ENCODE results near the gene SMCO2. TPM values are rescaled to one million over a fixed set of nuclear protein-coding genes. Genes with fewer than 3 reads are reported as not detected.

Gene SMCO2
- total and polyA plus RNA-seq, 5 donors, result 0.14 to 0.28 TPM; not detected in 3

- intact Hi-C loops (cut with DNase I), result no loop called here
- H3K4me1 ChIP-seq (ENCODE audit: control insufficient read depth, insufficient read depth, low read length), result no peaks in the 10 kb centered on the region
- H3K9me3 ChIP-seq (ENCODE audit: control insufficient read depth, low read length), result no peaks in the 10 kb centered on the region
- 95% methylated on average over 4 of the region's 4 CpGs for WGBS
- H3K27ac ChIP-seq (ENCODE audit: low read length), result no peak overlapping the region
- no peak for DNase-seq
- H3K4me3 ChIP-seq (ENCODE audit: low read length), result no peak overlapping the region
- no peaks in the 10 kb centered on the region for H3K27me3 ChIP-seq (ENCODE audit: control insufficient read depth, insufficient read depth)
- no peak for ATAC-seq
Measured at GRCh38 chr12:27472604-27473003, 26.1 kb downstream of the SMCO2 start.

GRCh38 chr12:27474344-27474743 is 27.8 kb downstream of the SMCO2 start:
- intact Hi-C loops (cut with DNase I), result no loop called here

GRCh38 chr12:27477049-27477448 is 30.5 kb downstream of the SMCO2 start:
- intact Hi-C loops (cut with DNase I), result no loop called here
- H3K9me3 ChIP-seq (ENCODE audit: control insufficient read depth, low read length), result no peaks in the 10 kb centered on the region
- H3K27ac ChIP-seq (ENCODE audit: low read length), result no peak overlapping the region
- H3K4me3 ChIP-seq (ENCODE audit: low read length), result no peak overlapping the region
- H3K27me3 ChIP-seq (ENCODE audit: control insufficient read depth, insufficient read depth), result no peaks in the 10 kb centered on the region
- H3K4me1 ChIP-seq (ENCODE audit: control insufficient read depth, insufficient read depth, low read length), result no peaks in the 10 kb centered on the region
- DNase-seq, result no peak
- ATAC-seq, result no peak

More at GRCh38 chr12:27474344-27474743, 27.8 kb downstream of the SMCO2 start:
- no peak for DNase-seq
- Histone ChIP-seq H3K27ac (ENCODE audit: low read length) (no peak overlapping the region), H3K27me3 (ENCODE audit: control insufficient read depth, insufficient read depth) (no peaks in the 10 kb centered on the region), H3K4me3 (ENCODE audit: low read length) (no peak overlapping the region), H3K4me1 (ENCODE audit: control insufficient read depth, insufficient read depth, low read length) (no peaks in the 10 kb centered on the region), H3K9me3 (ENCODE audit: control insufficient read depth, low read length) (no peaks in the 10 kb centered on the region)
- 43% methylated on average over 3 of the region's 3 CpGs for WGBS
- no peak for ATAC-seq

- Histone ChIP-seq H3K4me3 (ENCODE audit: low read length) (no peak overlapping the region), H3K27ac (ENCODE audit: low read length) (no peak overlapping the region), H3K9me3 (ENCODE audit: control insufficient read depth, low read length) (no peaks in the 10 kb centered on the region), H3K27me3 (ENCODE audit: control insufficient read depth, insufficient read depth) (no peaks in the 10 kb centered on the region), H3K4me1 (ENCODE audit: control insufficient read depth, insufficient read depth, low read length) (no peaks in the 10 kb centered on the region)
- DNase-seq (no peak), ATAC-seq (no peak)
- intact Hi-C loops (cut with DNase I), result no loop called here
Measured at GRCh38 chr12:27478949-27479348, 32.4 kb downstream of the SMCO2 start.

- no peaks in the 10 kb centered on the region for H3K4me1 ChIP-seq (ENCODE audit: control insufficient read depth, insufficient read depth, low read length)
- 86% methylated on average over 1 of the region's 1 CpG for WGBS
- no peak for DNase-seq
- no peak for ATAC-seq
- no peak overlapping the region for H3K27ac ChIP-seq (ENCODE audit: low read length)
- no peaks in the 10 kb centered on the region for H3K27me3 ChIP-seq (ENCODE audit: control insufficient read depth, insufficient read depth)
- no peaks in the 10 kb centered on the region for H3K9me3 ChIP-seq (ENCODE audit: control insufficient read depth, low read length)
- H3K4me3 ChIP-seq (ENCODE audit: low read length), result no peak overlapping the region
- intact Hi-C loops (cut with DNase I), result no loop called here
Measured at GRCh38 chr12:27480016-27480415, 33.5 kb downstream of the SMCO2 start.

GRCh38 chr12:27486961-27487360 is 40.4 kb downstream of the SMCO2 start:
- no peak for ATAC-seq
- Histone ChIP-seq H3K27ac (ENCODE audit: low read length) (no peak overlapping the region), H3K4me3 (ENCODE audit: low read length) (no peak overlapping the region), H3K4me1 (ENCODE audit: control insufficient read depth, insufficient read depth, low read length) (no peaks in the 10 kb centered on the region), H3K27me3 (ENCODE audit: control insufficient read depth, insufficient read depth) (no peaks in the 10 kb centered on the region), H3K9me3 (ENCODE audit: control insufficient read depth, low read length) (no peaks in the 10 kb centered on the region)
- DNase-seq, result no peak
- intact Hi-C loops (cut with DNase I), result no loop called here

- Histone ChIP-seq H3K27me3 (ENCODE audit: control insufficient read depth, insufficient read depth) (no peaks in the 10 kb centered on the region), H3K4me3 (ENCODE audit: low read length) (no peak overlapping the region), H3K9me3 (ENCODE audit: control insufficient read depth, low read length) (no peaks in the 10 kb centered on the region), H3K4me1 (ENCODE audit: control insufficient read depth, insufficient read depth, low read length) (no peaks in the 10 kb centered on the region), H3K27ac (ENCODE audit: low read length) (no peak overlapping the region)
- 77% methylated on average over 5 of the region's 5 CpGs for WGBS
- ATAC-seq (no peak), DNase-seq (no peak)
- intact Hi-C loops (cut with DNase I), result no loop called here
Measured at GRCh38 chr12:27488479-27488878, 41.9 kb downstream of the SMCO2 start.

GRCh38 chr12:27491226-27491625 is 44.7 kb downstream of the SMCO2 start:
- intact Hi-C loops (cut with DNase I), result no loop called here
- Histone ChIP-seq H3K27ac (ENCODE audit: low read length) (no peak overlapping the region), H3K27me3 (ENCODE audit: control insufficient read depth, insufficient read depth) (no peaks in the 10 kb centered on the region), H3K4me1 (ENCODE audit: control insufficient read depth, insufficient read depth, low read length) (no peaks in the 10 kb centered on the region), H3K9me3 (ENCODE audit: control insufficient read depth, low read length) (no peaks in the 10 kb centered on the region), H3K4me3 (ENCODE audit: low read length) (no peak overlapping the region)
- 89% methylated on average over 2 of the region's 2 CpGs for WGBS
- no peak for ATAC-seq
- DNase-seq, result no peak

- no peaks in the 10 kb centered on the region for H3K4me1 ChIP-seq (ENCODE audit: control insufficient read depth, insufficient read depth, low read length)
- H3K27me3 ChIP-seq (ENCODE audit: control insufficient read depth, insufficient read depth), result no peaks in the 10 kb centered on the region
- intact Hi-C loops (cut with DNase I), result no loop called here
- H3K4me3 ChIP-seq (ENCODE audit: low read length), result no peak overlapping the region
- no peaks in the 10 kb centered on the region for H3K9me3 ChIP-seq (ENCODE audit: control insufficient read depth, low read length)
- no peak overlapping the region for H3K27ac ChIP-seq (ENCODE audit: low read length)
- ATAC-seq (no peak), DNase-seq (no peak)
- 76% methylated on average over 6 of the region's 6 CpGs for WGBS
Measured at GRCh38 chr12:27493260-27493940, 46.9 kb downstream of the SMCO2 start.

GRCh38 chr12:27497446-27497845 is 50.9 kb downstream of the SMCO2 start:
- DNase-seq, result no peak
- no peak for ATAC-seq
- 94% methylated on average over 3 of the region's 3 CpGs for WGBS
- no peaks in the 10 kb centered on the region for H3K4me1 ChIP-seq (ENCODE audit: control insufficient read depth, insufficient read depth, low read length)
- intact Hi-C loops (cut with DNase I), result no loop called here
- H3K27me3 ChIP-seq (ENCODE audit: control insufficient read depth, insufficient read depth), result no peaks in the 10 kb centered on the region
- no peak overlapping the region for H3K4me3 ChIP-seq (ENCODE audit: low read length)
- no peak overlapping the region for H3K27ac ChIP-seq (ENCODE audit: low read length)
- H3K9me3 ChIP-seq (ENCODE audit: control insufficient read depth, low read length), result no peaks in the 10 kb centered on the region

GRCh38 chr12:27498149-27498548 is 51.6 kb downstream of the SMCO2 start:
- Histone ChIP-seq H3K4me1 (ENCODE audit: control insufficient read depth, insufficient read depth, low read length) (no peaks in the 10 kb centered on the region), H3K27ac (ENCODE audit: low read length) (no peak overlapping the region), H3K9me3 (ENCODE audit: control insufficient read depth, low read length) (no peaks in the 10 kb centered on the region), H3K27me3 (ENCODE audit: control insufficient read depth, insufficient read depth) (no peaks in the 10 kb centered on the region), H3K4me3 (ENCODE audit: low read length) (no peak overlapping the region)
- intact Hi-C loops (cut with DNase I), result no loop called here
- ATAC-seq (no peak), DNase-seq (no peak)
- 84% methylated on average over 4 of the region's 4 CpGs for WGBS

- H3K4me3 ChIP-seq (ENCODE audit: low read length), result no peak overlapping the region
- H3K4me1 ChIP-seq (ENCODE audit: control insufficient read depth, insufficient read depth, low read length), result no peaks in the 10 kb centered on the region
- no peaks in the 10 kb centered on the region for H3K27me3 ChIP-seq (ENCODE audit: control insufficient read depth, insufficient read depth)
- ATAC-seq, result no peak
- 88% methylated on average over 5 of the region's 5 CpGs for WGBS
- no peak for DNase-seq
- intact Hi-C loops (cut with DNase I), result no loop called here
- no peak overlapping the region for H3K27ac ChIP-seq (ENCODE audit: low read length)
- H3K9me3 ChIP-seq (ENCODE audit: control insufficient read depth, low read length), result no peaks in the 10 kb centered on the region
Measured at GRCh38 chr12:27498761-27499160, 52.2 kb downstream of the SMCO2 start.

Data from right cardiac atrium (tissue), 5 donors.